GM21528 (cell line): ENCODE data around the gene DLK1.

Source experiments
- ATAC-seq: cut with Tn5 transposase; IDR thresholded peaks from one replicate; pipeline ENCODE4 v1.9.1; 2021; ENCODE audit warnings: mild to moderate bottlenecking, moderate library complexity; ENCODE audit not compliant: unreplicated experiment, low FRiP score

Gene DLK1

DNA sequence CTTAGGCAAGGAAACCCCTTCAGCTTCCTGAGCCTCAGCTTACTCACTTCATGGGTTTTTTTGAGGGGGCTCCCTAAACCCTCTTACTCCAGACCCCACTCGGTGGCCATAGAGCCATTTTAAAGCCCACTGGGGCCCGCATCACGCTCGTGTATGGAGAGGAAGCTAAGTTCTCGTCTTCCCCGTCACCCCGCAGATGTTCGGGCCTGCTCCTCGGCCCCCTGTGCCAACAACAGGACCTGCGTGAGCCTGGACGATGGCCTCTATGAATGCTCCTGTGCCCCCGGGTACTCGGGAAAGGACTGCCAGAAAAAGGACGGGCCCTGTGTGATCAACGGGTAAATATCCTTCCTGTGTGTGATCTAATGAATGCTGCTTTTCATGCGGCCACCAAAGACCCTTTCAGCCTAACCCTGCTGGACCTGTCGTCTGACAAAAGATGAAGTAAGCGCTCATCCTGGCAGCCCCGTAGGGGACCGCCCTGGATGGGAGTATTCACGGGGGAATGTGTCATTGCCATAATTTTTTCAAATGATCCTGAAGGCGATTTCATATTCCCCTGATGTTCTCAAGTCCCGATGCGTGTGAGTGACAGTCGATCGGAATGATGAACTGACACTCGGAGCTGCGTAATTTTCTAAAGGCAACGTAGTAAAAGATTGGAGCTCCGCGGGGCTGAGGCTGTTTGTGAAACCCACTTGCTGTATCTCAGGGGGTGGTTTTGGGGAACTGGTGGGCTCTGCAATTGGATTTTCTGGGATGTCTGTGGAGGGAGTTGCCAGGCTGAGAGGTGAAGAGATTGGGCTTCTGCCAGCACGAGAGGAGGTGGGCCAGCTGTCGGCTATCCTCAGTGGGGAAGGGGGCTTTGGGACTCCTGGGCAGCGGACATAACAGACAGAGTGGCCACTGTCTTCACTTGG lies 5.4 kb downstream of the DLK1 start:
- ATAC-seq: no peak

DNA sequence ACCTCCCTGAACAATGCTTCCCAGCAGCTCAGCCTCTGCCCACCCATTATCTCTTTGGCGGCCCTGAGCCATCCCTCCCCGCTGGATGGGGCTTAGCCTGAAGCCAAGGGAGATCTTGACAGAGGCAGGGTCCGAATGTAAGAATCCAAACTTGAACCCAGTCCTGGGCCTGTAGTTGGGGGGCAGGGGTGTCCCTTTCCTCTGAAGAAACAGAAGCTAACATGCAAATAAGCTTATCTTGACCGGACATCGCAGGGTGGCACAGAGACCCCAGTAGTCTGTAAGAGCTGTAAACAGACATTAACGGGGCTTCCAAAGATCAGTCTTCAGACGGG lies 6.0 kb downstream of the DLK1 start:
- ATAC-seq: no peak

DNA sequence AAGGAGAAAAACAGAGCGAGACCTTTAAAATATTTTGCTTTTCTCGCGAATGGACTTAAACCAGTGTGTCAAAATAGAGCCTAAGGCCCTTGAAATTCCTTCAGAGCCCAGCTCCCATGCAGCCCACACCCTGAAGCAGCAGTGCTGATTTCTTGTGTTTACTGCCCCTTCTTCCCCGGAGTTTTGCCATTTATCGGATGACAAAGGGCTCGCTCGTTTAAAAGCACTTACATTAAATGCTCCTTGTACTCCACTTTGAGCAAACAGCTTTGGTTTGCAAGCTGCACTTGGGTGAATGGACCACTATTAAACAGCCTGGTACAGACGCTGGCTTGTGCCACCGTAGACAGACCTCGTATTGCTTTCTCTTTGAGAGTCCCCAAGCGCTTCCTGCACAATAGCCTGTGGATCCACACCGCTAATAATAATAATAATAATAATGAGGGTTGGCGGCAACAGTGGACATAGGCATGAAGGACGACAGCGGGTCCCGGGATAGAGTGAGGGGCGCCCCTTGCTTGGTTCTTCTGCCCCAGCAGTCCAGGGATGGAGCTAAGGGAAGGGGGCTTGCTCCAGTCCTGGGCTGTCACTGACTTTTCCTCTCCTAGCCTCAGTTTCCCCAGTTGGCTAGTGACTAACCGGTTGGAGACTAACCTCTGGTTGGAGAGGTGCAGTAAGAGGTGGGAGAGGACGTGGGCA lies 6.6 kb downstream of the DLK1 start:
- ATAC-seq: no peak

DNA sequence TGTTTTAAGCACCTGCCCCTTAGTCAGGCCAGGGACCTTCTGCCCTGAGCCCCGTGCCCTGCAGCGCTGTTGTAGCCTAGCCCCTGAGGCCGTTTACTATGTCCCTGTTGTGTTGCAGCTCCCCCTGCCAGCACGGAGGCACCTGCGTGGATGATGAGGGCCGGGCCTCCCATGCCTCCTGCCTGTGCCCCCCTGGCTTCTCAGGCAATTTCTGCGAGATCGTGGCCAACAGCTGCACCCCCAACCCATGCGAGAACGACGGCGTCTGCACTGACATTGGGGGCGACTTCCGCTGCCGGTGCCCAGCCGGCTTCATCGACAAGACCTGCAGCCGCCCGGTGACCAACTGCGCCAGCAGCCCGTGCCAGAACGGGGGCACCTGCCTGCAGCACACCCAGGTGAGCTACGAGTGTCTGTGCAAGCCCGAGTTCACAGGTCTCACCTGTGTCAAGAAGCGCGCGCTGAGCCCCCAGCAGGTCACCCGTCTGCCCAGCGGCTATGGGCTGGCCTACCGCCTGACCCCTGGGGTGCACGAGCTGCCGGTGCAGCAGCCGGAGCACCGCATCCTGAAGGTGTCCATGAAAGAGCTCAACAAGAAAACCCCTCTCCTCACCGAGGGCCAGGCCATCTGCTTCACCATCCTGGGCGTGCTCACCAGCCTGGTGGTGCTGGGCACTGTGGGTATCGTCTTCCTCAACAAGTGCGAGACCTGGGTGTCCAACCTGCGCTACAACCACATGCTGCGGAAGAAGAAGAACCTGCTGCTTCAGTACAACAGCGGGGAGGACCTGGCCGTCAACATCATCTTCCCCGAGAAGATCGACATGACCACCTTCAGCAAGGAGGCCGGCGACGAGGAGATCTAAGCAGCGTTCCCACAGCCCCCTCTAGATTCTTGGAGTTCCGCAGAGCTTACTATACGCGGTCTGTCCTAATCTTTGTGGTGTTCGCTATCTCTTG lies 7.6 kb downstream of the DLK1 start:
- ATAC-seq: no peak

DNA sequence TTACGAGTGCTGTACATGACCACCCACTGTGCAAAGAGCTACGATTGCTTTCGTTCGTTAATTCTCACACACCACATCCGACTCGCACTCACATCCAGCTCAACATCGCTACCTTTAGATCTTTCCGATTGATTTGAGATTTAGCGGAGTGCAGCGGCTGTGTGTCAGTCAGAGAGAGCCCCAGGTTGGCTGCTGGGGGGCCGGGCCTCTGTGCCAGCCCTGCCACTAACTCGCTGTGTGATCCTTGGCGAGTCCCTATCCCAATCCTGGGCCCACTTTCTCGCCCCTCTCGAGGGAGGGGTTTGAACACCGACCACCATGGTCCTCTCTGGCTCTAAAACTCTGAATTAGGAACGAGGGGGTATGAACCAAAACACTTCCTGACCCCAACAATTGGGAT lies 8.6 kb downstream of the DLK1 start:
- ATAC-seq: no peak

DNA sequence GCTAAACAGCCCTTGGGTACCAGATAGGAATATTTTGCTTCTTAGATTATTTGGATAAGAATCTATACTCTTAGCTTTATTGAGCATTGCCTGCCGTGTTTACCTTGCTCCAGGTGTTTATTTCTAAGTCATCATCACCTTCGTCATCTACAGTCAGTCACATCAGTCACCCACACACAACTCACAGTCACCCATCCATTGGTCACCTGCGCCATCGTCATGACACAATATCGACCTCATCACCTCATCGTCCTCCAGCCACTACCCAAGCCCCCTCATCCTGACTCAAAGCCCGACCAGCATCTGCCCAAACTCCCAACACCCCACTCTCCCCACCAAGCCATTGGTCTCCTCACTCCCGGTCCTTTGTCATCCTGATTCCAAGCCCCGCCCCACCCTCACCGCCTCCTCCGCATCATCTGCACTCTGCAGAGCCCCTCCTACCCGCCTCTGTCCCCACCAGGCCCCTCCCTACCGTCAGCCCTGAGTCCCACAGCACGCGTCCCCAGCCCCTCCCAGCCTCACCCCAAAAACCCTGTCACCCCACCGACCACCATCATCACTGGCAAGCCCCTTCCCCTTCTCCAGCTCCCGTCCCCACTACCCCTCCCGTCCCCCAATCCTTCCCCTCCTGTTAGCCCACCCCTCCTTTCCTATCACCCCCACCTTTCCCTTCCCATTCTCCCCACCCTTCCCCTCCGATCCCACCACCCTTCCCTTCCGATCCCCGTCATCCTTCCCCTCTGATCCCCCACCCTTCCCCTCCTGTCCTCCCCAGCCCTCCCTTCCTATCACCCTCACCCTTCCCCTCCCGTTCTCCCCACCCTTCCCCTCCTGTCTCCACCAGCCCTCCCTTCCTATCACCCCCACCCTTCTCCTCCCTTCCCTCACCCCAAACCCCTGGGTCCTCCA lies 9.8 kb downstream of the DLK1 start:
- ATAC-seq: no peak

DNA sequence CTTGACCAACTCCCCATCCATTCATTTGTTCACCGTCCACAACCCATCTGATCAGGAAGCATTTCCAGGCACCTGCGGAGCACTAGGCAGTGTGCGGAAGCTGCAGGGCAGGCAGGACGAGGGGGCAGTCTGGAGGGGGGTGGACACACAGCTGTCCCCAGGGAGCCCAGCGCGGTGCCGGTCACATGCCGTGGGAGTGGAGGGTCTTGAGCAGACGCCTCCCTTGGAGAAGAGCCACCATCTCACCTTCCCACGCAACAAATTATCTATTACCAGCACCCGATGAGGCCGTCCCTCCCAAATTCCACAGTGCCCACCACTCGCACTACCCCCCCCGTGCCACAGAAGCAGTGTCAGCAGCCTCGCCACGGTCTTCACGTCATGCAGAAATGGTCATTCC lies 10.8 kb downstream of the DLK1 start:
- ATAC-seq: no peak

DNA sequence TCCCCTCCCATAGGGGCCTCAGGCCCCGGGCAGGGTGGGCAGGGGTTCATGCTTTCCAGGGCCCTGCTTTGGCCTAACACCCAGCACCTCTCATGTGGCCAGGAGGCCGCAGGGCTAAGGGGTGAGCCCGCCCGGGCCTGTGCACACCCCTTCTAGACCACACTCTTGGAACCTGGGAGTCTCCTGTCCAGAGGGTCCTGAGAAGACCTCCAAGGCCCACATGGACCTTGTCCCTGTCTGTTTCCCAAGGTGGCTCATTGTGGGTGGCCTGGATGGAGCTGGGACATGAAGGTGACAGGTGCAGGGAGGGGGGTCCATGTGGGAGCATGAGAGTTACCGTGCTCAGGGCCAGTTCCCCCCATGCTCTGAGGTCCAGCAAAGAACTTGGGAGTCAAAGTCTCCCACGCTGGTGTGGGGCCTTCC lies 11.6 kb downstream of the DLK1 start:
- no peak for ATAC-seq

DNA sequence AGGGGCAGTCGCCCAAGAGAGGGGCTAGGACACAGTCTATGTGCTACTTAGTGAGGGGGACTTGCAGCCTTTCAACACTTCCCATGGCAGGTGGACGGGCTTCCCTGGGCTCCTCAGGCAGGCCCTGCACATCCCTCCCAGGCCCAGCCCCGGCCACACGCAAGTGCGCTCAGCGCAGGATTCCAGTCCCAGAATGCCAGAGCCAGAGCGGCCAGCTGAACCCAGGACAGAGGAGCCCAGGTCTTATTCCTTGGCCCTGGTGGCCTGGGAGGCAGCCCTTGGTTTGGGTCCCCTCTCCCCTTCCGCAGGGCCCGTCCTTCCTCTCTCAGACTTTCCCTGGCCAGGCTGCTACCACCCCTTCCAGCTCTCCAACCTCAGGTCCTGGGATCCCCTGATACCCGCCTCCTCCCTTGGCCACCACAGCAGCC lies 12.0 kb downstream of the DLK1 start:
- no peak for ATAC-seq

DNA sequence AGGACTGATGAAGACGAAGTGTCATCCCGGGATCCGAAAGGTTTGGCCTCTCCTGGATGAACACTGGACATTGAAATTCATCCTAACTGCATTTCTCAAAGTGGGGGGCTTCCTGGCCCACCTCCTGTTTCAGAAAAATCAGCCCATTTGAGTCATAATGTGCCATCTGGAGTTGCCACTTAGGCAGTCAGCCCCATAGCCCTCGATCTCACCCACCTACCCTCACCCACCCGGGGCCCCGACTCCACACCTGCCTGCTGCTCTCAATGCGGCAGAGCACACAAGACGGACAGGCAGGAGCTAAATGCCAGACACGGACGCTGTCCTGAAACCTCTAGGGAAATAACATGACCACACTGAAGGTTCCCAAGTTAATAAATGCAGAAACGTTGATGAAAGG lies 12.6 kb downstream of the DLK1 start:
- ATAC-seq: no peak

DNA sequence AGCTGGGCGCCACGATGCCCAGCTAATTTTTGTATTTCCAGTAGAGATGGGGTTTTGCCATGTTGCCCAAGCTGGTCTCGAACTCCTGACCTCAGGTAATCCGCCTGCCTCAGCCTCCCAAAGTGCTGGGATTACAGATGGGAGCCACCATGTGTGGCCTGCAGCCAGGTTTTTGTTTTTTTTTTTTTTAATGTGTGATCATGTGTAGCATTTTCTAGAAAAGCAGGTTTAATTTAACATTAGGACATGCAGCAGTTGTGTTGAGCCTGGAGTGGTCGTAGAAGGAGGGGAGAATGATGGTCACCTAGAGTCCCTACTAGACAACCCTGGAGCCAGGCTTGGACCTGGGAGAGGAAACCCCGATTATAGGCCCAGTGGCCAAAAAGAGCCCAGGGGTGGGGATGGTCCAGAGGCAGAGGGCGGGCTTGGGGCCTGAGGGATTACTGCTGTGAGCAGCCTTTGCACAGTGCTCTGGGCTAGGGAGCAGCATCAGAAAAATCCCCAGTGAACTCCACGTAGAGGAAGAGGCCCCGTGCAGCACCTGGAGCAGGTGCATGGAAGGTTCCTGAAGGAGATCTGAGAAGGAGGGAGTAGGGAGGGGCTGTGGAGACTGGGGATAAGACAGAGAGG lies 13.6 kb downstream of the DLK1 start:
- ATAC-seq: no peak

DNA sequence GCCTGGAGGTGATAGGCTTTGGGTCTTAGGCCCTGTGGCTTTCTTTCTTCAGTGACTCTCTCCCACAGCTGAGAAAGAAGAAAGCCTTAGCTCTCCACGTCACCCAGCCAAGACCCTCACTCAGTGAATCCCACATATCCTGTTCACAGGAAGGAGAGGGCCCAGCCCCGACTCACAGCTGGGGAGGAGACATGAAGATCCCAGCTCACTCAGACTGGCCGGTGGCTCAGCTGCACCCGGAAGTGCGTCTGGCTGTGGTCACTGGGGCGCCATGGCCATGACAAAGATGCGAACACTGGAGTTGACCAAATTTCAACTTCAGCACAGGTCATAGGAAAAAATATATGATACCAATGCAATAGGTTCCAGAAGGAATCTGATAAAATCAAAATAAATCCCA lies 14.2 kb downstream of the DLK1 start:
- no peak for ATAC-seq

DNA sequence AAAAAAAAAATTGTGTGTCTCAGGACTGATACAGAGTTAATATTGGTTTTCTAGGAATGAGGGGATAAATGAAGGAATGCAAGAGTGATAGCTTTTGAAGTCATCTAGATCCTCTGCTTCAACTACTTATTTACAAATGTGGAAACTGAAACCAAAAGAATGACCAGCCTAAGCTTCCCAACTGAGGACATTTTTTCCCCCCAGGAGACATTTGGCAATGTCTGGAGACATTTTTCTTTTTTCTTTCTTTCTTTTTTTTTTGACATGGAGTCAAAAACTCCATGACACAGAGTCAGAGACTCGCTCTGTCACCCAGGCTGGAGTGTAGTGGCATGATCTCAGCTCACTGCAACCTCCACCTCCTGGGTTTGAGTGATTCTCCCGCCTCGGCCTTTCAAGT lies 15.3 kb downstream of the DLK1 start:
- no peak for ATAC-seq

DNA sequence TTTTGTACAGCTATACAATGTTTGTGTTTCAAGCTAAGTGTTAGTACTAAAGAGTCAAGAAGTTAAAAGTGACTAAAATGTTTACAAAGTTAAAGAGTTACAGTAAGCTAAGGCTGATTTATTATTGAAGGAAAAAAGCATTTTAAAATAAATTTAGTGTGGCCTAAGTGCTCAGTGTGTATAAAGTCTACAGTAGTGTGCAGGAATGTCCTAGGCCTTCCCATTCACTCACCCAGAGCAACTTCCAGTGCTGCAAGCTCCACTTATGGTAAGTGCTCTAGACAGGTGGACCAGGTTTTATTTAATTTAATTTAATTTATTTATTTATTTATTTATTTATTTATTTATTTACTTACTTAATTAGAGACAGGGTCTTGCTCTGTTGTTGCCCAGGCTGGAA lies 19.6 kb downstream of the DLK1 start:
- no peak for ATAC-seq

DNA sequence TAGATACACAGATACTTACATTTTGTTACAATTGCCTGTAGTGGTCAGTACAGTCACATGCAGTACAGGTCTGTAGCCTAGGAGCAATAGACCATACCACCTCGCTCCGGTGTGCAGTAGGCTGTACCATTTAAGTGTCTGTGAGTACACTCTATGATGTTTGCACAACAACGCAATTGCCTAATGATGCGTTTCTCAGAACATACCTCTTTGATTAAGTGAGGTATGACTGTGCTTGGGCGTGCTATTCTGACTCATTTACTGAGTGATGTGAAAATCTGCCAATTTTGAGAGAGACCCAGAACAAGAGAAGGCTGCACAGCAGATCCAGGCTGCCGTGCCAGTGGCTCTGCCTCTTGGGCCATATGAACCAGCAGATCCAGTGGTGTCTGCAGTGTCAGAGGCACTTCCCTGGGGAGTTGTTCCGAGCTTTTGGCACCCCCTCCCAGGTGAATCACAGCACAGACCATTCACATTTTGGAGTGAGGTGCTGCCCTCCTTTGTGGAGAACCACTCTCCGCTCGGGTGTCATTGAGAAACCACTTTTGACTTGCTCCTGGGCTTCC lies 20.4 kb downstream of the DLK1 start:
- ATAC-seq: no peak

DNA sequence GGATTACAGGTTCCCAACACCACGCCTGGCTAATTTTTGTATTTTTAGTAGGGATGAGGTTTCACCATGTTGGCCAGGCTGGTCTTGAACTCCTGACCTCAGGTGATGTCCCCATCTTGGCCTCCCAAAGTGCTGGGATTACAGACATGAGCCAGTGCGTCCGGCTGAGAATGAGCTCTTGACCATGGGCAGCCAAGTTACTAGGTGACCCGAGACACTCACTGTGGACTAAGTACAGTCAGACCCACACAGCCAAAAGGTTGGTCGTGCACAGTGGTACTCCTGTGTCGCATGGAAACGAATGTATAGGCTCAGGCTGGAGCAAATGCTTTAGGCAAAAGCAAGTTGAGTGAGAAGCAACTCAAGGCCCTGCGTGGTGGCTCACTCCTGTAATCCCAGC lies 21.0 kb downstream of the DLK1 start:
- ATAC-seq: no peak

DNA sequence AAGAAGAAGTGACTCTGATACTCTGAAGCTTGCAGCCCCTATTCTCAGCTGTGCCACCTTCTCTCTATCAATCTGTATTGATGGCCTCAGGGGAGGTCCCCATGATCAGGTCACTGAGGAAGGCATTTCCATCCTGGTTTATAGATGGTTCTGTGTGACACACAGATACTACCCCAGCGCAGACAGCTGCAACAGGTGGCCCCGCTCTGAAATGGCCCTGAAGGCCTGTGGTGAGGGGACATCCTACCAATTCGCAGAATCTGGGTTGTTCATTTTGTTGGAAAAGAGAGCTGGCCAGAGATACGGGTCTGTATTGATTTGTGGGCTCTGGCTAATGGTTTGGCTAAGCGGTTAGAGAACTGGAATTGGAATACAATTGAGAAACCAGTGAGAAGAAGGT lies 21.7 kb downstream of the DLK1 start:
- no peak for ATAC-seq

DNA sequence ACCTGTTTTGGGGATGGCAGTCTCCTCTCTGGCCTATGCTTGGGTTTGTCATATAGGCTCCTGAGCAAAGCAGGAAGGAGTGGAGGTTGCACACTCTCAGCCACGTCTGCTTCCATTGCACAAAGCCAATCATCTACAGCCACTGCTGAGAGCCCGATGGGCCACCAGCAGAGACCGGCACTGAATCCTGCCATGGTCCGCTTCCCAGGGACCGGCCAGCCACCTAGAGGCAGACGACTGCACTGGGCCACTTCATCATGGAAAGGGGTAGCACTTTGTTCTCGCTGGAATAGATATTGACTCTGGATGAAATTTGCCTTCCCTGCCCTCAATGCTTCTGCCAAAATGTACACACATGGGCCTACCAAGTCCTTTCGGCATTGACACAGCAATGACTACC lies 22.3 kb downstream of the DLK1 start:
- ATAC-seq: no peak

DNA sequence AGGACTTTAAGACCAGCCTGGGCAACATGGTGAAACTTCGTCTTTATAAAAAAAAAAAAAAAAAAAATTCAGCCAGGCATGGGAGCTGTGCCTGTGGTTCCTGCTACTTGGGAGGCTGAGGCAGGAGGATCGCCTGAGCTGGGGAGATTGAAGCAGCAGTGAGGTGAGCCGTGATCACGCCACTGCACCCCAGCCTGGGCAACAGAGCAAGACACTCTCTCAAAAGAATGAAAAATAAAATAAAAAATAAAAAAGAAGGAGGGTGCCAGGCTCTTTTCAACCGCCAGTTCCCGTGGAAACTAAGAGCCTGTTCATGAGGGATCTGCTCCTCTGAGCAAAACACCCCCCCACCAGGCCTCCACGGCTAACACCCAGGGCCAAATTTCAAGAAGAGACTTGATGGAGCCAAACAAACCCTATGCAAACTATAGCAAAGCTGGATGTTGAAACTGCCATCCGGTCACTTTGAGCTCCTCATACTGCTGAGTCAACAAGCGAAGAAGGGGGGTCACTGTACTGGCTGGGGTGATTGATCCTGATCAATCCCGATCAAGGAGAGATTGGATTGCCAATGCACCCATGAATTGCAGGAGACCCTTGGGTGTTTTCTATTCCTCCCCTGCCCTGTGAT lies 23.4 kb downstream of the DLK1 start:
- ATAC-seq: no peak
